HepG2 (cell line): ENCODE data around the gene PLEKHG5. TPM values are rescaled to one million over a fixed set of nuclear protein-coding genes. Genes with fewer than 3 reads are reported as not detected.

ENCODE experiments used
- ATF7-NPFF ChIP-seq: sonication (generic); formaldehyde crosslinking; IDR thresholded peaks from 2 replicates; pipeline ENCODE4 v1.8.1; 2023; ENCODE audit warnings: mild to moderate bottlenecking, low read depth, missing genetic modification reagents, moderate library complexity
- CCAR2 ChIP-seq: fragments of 200-400 bp; formaldehyde crosslinking; optimal IDR thresholded peaks from 2 replicates; pipeline ENCODE3; 2018; ENCODE audit warnings: low read depth, mild to moderate bottlenecking, low read length, moderate library complexity
- CREM ChIP-seq, 2 experiments: sonication (generic) in 1 of 2; formaldehyde crosslinking in 1 of 2; IDR thresholded peaks; 2 replicates each; pipeline versions ENCODE4 v1.4.0 to v1.6.1; 2016 to 2020; ENCODE audit warnings: antibody characterized with exemption in 1 of 2, mild to moderate bottlenecking in 1 of 2, missing genetic modification reagents in 1 of 2
- HNRNPLL ChIP-seq: fragments of 200-400 bp; formaldehyde crosslinking; IDR thresholded peaks from 2 replicates; pipeline ENCODE4 v1.6.1; 2017; ENCODE audit warnings: mild to moderate bottlenecking, low read depth, low read length; ENCODE audit not compliant: poor library complexity, severe bottlenecking
- IKZF4 ChIP-seq: sonication (generic); formaldehyde crosslinking; IDR thresholded peaks from 2 replicates; pipeline ENCODE4 v1.5.1; 2020; ENCODE audit warnings: borderline replicate concordance, mild to moderate bottlenecking, low read depth, missing genetic modification reagents; ENCODE audit errors: not compliant biosample characterization
- KDM5A ChIP-seq: fragments of 200-600 bp; sonication (generic); IDR thresholded peaks from 2 replicates; pipeline ENCODE4 v1.7.0; 2018; ENCODE audit warnings: antibody characterized with exemption, mild to moderate bottlenecking, low read length, borderline replicate concordance
- KLF16 ChIP-seq, 2 experiments: sonication (generic) in 1 of 2; formaldehyde crosslinking in 1 of 2; IDR thresholded peaks; 2 replicates each; pipeline versions ENCODE4 v1.6.1 to v1.8.0; 2016 to 2023; ENCODE audit warnings: missing genetic modification reagents in 2 of 2, missing compliant biosample characterization in 1 of 2
- MIER3 ChIP-seq: IDR thresholded peaks from 2 replicates; pipeline ENCODE4 v1.6.1; 2016; ENCODE audit warnings: missing compliant biosample characterization, borderline replicate concordance
- PAWR ChIP-seq: sonication (generic); formaldehyde crosslinking; IDR thresholded peaks from 2 replicates; pipeline ENCODE4 v1.4.0; 2020; ENCODE audit warnings: missing genetic modification reagents, mild to moderate bottlenecking, borderline replicate concordance
- SCMH1 ChIP-seq: sonication (generic); formaldehyde crosslinking; IDR thresholded peaks from 2 replicates; pipeline ENCODE4 v1.9.0; 2021; ENCODE audit warnings: missing genetic modification reagents, mild to moderate bottlenecking, borderline replicate concordance
- SOX6 ChIP-seq, 2 experiments: fragments of 450-650 bp in 1 of 2; sonication (generic) in 1 of 2; formaldehyde crosslinking in 1 of 2; IDR thresholded peaks; 2 replicates each; pipeline versions ENCODE4 v1.4.0 to v1.6.1; 2017 to 2020; ENCODE audit warnings: antibody characterized with exemption in 1 of 2, mild to moderate bottlenecking in 1 of 2, missing genetic modification reagents in 1 of 2
- THYN1 ChIP-seq: sonication (generic); formaldehyde crosslinking; IDR thresholded peaks from 2 replicates; pipeline ENCODE4 v1.8.1; 2023; ENCODE audit warnings: low read depth, mild to moderate bottlenecking, moderate library complexity, missing genetic modification reagents, borderline replicate concordance
- TSC22D2 ChIP-seq: sonication (generic); formaldehyde crosslinking; IDR thresholded peaks from 2 replicates; pipeline ENCODE4 v1.5.1; 2020; ENCODE audit warnings: missing genetic modification reagents, mild to moderate bottlenecking, borderline replicate concordance
- ZC3H13 ChIP-seq: sonication (generic); formaldehyde crosslinking; IDR thresholded peaks from 2 replicates; pipeline ENCODE4 v1.8.1; 2023; ENCODE audit warnings: mild to moderate bottlenecking, missing genetic modification reagents, moderate library complexity
- ZNF138 ChIP-seq: sonication (generic); formaldehyde crosslinking; IDR thresholded peaks from 2 replicates; pipeline ENCODE4 v1.5.0; 2020; ENCODE audit warnings: mild to moderate bottlenecking, low read depth, missing genetic modification reagents
- ZNF484 ChIP-seq: sonication (generic); formaldehyde crosslinking; IDR thresholded peaks from 2 replicates; pipeline ENCODE4 v1.5.1; 2020; ENCODE audit warnings: mild to moderate bottlenecking, low read depth, missing genetic modification reagents, borderline replicate concordance
- ZNF510 ChIP-seq: sonication (generic); formaldehyde crosslinking; IDR thresholded peaks from 2 replicates; pipeline ENCODE4 v1.4.0; 2020; ENCODE audit warnings: low read depth, mild to moderate bottlenecking, missing genetic modification reagents
- ZNF589 ChIP-seq: sonication (generic); formaldehyde crosslinking; conservative IDR thresholded peaks from 2 replicates; pipeline ENCODE4 v1.8.0; 2022; ENCODE audit warnings: mild to moderate bottlenecking, moderate library complexity, missing genetic modification reagents
- ZNF605 ChIP-seq: sonication (generic); formaldehyde crosslinking; IDR thresholded peaks from 2 replicates; pipeline ENCODE4 v1.8.0; 2022; ENCODE audit warnings: mild to moderate bottlenecking, missing genetic modification reagents
- polyA plus RNA-seq, 8 experiments: library from polyadenylated mRNA; depleted of rRNA in 3 of 8; stranded (reverse) in 7 of 8; unstranded in 1 of 8; fragments of >200 nt; fragmentation: Illumina TruSeq in 4 of 8; extraction: Trizol in 4 of 8; gene quantifications; 2 replicates each; pipeline versions ENCODE4 v1.2.1 to v1.2.3, GENCODE V29; 2011 to 2016; ENCODE audit warnings: low read depth in 4 of 8, missing spikeins in 1 of 8, mixed read lengths in 1 of 8; ENCODE audit not compliant: insufficient read depth in 1 of 8
- total RNA-seq, 5 experiments: library from RNA; depleted of rRNA; stranded (reverse); fragments of >200 nt; fragmentation: Illumina TruSeq; extraction: Trizol; gene quantifications; 2 replicates each; pipeline ENCODE4 v1.2.3, GENCODE V29; 2016; ENCODE audit warnings: low read depth in 1 of 5
- TF ChIP-seq, protein P1 (sequence below): sonication (generic); formaldehyde crosslinking; IDR thresholded peaks from 2 replicates; pipeline ENCODE4 v1.8.1; 2023; ENCODE audit warnings: mild to moderate bottlenecking, missing genetic modification reagents
- TF ChIP-seq, protein P2 (sequence below): sonication (generic); formaldehyde crosslinking; IDR thresholded peaks from 2 replicates; pipeline ENCODE4 v1.9.0; 2021; ENCODE audit warnings: missing genetic modification reagents, borderline replicate concordance
- TF ChIP-seq, protein P3 (sequence below): sonication (generic); formaldehyde crosslinking; conservative IDR thresholded peaks from 2 replicates; pipeline ENCODE4 v1.8.0; 2022; ENCODE audit warnings: low read depth, missing genetic modification reagents

Gene PLEKHG5
- total and polyA plus RNA-seq, 2 of the 13 experiments (the other 11 are each of a cell fraction or from before 2014, with no cell fraction given): 1.9 to 3.5 TPM

DNA sequence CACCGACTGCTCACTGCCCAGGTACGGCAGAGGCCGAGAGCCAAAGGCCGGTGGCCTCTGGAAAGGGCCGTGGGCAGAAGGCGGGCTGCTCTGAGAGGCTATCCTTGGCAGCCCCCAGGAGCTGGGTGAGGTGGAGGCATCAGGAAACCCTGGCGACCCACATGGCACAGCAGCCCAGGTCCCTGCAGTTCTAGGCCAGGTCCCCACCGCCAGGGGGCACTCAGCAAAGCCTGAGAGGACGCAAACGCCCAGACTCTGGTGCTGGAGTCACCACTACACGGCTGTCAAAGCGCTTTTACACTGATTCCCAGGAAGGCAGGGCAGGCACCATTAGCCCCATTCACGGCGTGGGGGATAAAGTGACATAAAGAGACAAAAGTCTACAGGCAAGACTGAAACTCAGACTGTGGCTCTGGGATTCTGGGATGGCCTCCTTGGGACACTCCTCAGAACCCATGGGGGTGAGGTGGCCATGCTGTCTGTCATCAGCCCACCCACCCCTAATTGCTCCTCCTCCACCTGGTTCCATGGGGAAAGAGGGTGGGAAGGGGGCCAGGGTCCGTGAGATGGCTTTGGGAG, 4.9 kb downstream of the PLEKHG5 start (continued):
- TF ChIP-seq, protein P1, sequence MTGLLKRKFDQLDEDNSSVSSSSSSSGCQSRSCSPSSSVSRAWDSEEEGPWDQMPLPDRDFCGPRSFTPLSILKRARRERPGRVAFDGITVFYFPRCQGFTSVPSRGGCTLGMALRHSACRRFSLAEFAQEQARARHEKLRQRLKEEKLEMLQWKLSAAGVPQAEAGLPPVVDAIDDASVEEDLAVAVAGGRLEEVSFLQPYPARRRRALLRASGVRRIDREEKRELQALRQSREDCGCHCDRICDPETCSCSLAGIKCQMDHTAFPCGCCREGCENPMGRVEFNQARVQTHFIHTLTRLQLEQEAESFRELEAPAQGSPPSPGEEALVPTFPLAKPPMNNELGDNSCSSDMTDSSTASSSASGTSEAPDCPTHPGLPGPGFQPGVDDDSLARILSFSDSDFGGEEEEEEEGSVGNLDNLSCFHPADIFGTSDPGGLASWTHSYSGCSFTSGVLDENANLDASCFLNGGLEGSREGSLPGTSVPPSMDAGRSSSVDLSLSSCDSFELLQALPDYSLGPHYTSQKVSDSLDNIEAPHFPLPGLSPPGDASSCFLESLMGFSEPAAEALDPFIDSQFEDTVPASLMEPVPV: no peak
- peak; percentile 23 for TF ChIP-seq HNRNPLL
- no peak for TF ChIP-seq IKZF4 (CRISPR knock-in tag)
- 0 out of 2 replicates have a peak, but pooled peaks have one; percentile 28 for TF ChIP-seq MIER3 (CRISPR knock-in tag)
- TF ChIP-seq ZNF589 (CRISPR knock-in tag): no peak
- TF ChIP-seq, protein P2, sequence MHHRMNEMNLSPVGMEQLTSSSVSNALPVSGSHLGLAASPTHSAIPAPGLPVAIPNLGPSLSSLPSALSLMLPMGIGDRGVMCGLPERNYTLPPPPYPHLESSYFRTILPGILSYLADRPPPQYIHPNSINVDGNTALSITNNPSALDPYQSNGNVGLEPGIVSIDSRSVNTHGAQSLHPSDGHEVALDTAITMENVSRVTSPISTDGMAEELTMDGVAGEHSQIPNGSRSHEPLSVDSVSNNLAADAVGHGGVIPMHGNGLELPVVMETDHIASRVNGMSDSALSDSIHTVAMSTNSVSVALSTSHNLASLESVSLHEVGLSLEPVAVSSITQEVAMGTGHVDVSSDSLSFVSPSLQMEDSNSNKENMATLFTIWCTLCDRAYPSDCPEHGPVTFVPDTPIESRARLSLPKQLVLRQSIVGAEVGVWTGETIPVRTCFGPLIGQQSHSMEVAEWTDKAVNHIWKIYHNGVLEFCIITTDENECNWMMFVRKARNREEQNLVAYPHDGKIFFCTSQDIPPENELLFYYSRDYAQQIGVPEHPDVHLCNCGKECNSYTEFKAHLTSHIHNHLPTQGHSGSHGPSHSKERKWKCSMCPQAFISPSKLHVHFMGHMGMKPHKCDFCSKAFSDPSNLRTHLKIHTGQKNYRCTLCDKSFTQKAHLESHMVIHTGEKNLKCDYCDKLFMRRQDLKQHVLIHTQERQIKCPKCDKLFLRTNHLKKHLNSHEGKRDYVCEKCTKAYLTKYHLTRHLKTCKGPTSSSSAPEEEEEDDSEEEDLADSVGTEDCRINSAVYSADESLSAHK (CRISPR knock-in tag): no peak
- no peak for TF ChIP-seq PAWR (CRISPR knock-in tag)
- TF ChIP-seq, protein P3, sequence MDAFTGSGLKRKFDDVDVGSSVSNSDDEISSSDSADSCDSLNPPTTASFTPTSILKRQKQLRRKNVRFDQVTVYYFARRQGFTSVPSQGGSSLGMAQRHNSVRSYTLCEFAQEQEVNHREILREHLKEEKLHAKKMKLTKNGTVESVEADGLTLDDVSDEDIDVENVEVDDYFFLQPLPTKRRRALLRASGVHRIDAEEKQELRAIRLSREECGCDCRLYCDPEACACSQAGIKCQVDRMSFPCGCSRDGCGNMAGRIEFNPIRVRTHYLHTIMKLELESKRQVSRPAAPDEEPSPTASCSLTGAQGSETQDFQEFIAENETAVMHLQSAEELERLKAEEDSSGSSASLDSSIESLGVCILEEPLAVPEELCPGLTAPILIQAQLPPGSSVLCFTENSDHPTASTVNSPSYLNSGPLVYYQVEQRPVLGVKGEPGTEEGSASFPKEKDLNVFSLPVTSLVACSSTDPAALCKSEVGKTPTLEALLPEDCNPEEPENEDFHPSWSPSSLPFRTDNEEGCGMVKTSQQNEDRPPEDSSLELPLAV (CRISPR knock-in tag): no peak
- TF ChIP-seq SOX6 (IDR thresholded peaks at IDR 0.05): no peak
- TF ChIP-seq SOX6 (CRISPR knock-in tag; IDR thresholded peaks at IDR 0.05): no peak
- TF ChIP-seq ZNF605 (CRISPR knock-in tag): no peak
- TF ChIP-seq ZNF510 (CRISPR knock-in tag): no peak
- TF ChIP-seq TSC22D2 (CRISPR knock-in tag): 0 out of 2 replicates have a peak, but pooled peaks have one; percentile 58
- TF ChIP-seq CCAR2: no peak
- TF ChIP-seq ZNF484 (CRISPR knock-in tag): no peak
- no peak for TF ChIP-seq ZC3H13 (CRISPR knock-in tag)
- TF ChIP-seq CREM (IDR thresholded peaks at IDR 0.05): no peak
- no peak for TF ChIP-seq CREM (CRISPR knock-in tag; IDR thresholded peaks at IDR 0.05)
- no peak for TF ChIP-seq KDM5A
- no peak for TF ChIP-seq THYN1 (CRISPR knock-in tag)
- no peak; a peak in 1 of 4 replicates for TF ChIP-seq KLF16 (CRISPR knock-in tag; IDR thresholded peaks at IDR 0.05)
- TF ChIP-seq ATF7-NPFF (CRISPR knock-in tag): no peak
- TF ChIP-seq ZNF138 (CRISPR knock-in tag): no peak
- TF ChIP-seq SCMH1 (CRISPR knock-in tag): no peak
